Erythroblast (primary cell): Measurements from ENCODE around the gene ATRNL1.

ENCODE experiments used
- GATA1 ChIP-seq: IDR thresholded peaks from 2 replicates; pipeline ENCODE4 v1.6.1; 2011; ENCODE audit warnings: low read depth, mild to moderate bottlenecking, control low read depth, low read length, moderate library complexity
- POLR2A ChIP-seq: IDR thresholded peaks from 2 replicates; pipeline ENCODE4 v1.6.1; 2011; ENCODE audit warnings: mild to moderate bottlenecking, low read length

DNA sequence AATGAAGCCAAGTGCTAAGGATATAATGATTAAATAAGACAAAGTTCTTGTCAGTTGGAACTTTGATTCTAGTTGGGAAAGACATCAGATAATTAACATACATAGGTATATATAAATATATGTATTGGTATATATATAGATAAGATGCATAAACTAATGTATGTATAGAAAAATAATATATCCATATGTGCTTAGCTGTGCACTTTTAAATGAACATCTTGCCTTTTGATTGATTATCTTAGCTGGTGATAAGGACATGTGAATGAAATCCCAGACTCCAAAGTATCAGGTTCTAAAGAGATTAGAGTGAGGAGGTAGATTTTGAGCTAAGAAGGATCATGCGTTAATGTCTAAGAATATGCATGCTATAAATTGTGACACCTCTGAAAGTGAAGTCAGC lies 822.3 kb downstream of the ATRNL1 start:
- no peak for TF ChIP-seq POLR2A
- TF ChIP-seq GATA1 = no peak
